Memory B cell (primary cell): Measurements from ENCODE around the gene PRF1.

ENCODE experiments used
- ATAC-seq: fragments of 150-1000 bp; cut with Tn5 transposase; 2 replicates; pipeline ENCODE4 v1.10.0; 2021; ENCODE audit warnings: low read depth, mild to moderate bottlenecking, moderate library complexity
- DNase-seq, 2 donors: peaks; one replicate each; pipeline ENCODE4 v3.0.0; 2022; ENCODE audit warnings: low spot score in 2 of 2
- H3K27ac Mint-ChIP-seq: one replicate; pipeline ENCODE4 v1.8.0; 2022; ENCODE audit warnings: mild to moderate bottlenecking, moderate library complexity, mixed read lengths
- H3K27me3 Mint-ChIP-seq: one replicate; pipeline ENCODE4 v1.8.0; 2022; ENCODE audit warnings: mixed read lengths
- H3K36me3 Mint-ChIP-seq: one replicate; pipeline ENCODE4 v1.8.0; 2022; ENCODE audit warnings: mild to moderate bottlenecking, mixed read lengths
- H3K4me1 Mint-ChIP-seq: one replicate; pipeline ENCODE4 v1.8.0; 2022; ENCODE audit warnings: mixed read lengths
- H3K4me3 Mint-ChIP-seq: one replicate; pipeline ENCODE4 v1.8.0; 2022; ENCODE audit warnings: mild to moderate bottlenecking, moderate library complexity, mixed read lengths
- H3K9me3 Mint-ChIP-seq: one replicate; pipeline ENCODE4 v1.8.0; 2022; ENCODE audit warnings: mixed read lengths

PRF1 gene

DNA sequence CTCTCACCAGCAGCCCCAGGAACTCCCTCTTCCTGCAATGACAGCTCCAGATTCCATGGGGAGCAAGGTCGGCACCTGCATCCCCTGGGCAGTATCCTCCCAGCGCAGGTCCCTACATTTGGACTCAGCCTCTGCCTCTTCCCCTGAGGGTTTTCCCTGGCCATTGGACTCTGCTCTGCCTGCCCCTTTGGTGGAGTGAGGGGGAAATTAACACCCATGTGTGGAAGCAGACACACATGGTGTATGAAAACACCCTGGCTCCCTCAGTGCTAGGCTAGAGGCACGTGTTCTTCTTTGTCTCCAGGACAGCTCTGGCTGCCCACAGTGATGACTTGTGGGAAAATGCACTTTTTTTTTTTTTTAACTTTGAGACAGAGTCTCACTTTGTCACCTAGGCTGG is 8.4 kb downstream of the PRF1 start:
- H3K4me3 Mint-ChIP-seq: no peak overlapping the region
- no peak overlapping the region for H3K27ac Mint-ChIP-seq
- H3K36me3 Mint-ChIP-seq: no peaks in the 10 kb centered on the region
- ATAC-seq (no peak), DNase-seq (no peak)
- H3K9me3 Mint-ChIP-seq: no peaks in the 10 kb centered on the region
- peaks cover 5% of the 10 kb centered on the region for H3K4me1 Mint-ChIP-seq
- H3K27me3 Mint-ChIP-seq: peaks cover 19% of the 10 kb centered on the region

GRCh38 chr10:70593513-70593890 is 9.0 kb downstream of the PRF1 start:
- ATAC-seq: no peak

DNA sequence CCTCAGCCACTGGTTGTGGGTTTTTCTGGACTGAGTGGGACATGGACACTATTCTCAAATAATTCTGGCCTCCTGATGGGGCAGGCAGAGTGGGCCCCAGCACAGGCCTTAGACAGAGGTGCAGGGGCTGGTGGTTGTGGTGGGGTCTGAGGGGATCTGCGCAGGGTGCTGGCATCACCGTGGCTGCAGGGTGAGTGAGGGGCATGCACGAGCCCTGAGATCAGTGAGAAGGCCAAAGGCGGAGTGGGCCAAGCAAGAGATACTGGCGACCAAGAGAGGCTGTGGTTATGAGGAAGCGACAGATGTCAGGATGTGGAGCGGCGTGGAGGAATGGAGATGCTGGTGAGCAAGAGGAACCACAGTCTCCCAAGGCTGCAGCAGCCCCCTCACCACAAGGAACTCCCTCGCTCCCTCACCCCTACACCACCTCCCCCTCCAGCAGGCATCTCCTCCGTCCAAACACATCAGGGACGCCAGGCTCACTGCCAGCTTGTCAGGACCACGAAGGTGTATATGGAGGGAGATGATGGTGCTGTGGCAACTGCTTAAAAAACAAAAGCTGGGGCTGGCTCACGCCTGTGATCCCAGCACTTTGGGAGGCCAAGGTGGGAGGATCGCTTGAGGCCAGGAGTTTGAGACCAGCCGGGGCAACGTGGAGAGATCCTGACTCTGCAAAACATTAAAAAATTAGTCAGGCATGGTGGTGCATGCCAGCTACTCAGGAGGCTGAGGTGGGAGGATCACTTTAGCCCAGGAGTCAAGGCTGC is 9.6 kb downstream of the PRF1 start:
- H3K27ac Mint-ChIP-seq: no peak overlapping the region
- ATAC-seq: no peak
- DNase-seq: no peak
- no peak overlapping the region for H3K4me3 Mint-ChIP-seq
- no peaks in the 10 kb centered on the region for H3K9me3 Mint-ChIP-seq
- peaks cover 22% of the 10 kb centered on the region for H3K27me3 Mint-ChIP-seq
- no peaks in the 10 kb centered on the region for H3K36me3 Mint-ChIP-seq
- H3K4me1 Mint-ChIP-seq: peaks cover 5% of the 10 kb centered on the region

More at GRCh38 chr10:70593513-70593890, 9.0 kb downstream of the PRF1 start:
- Mint-ChIP-seq H3K36me3 (no peaks in the 10 kb centered on the region), H3K4me3 (no peak overlapping the region), H3K4me1 (peaks cover 5% of the 10 kb centered on the region), H3K27me3 (peaks cover 22% of the 10 kb centered on the region), H3K27ac (no peak overlapping the region), H3K9me3 (no peaks in the 10 kb centered on the region)
- DNase-seq: no peak

GRCh38 chr10:70592186-70592735 is 10.3 kb downstream of the PRF1 start:
- DNase-seq (no peak), ATAC-seq (no peak)
- no peak overlapping the region for H3K27ac Mint-ChIP-seq
- peaks cover 5% of the 10 kb centered on the region for H3K4me1 Mint-ChIP-seq
- H3K9me3 Mint-ChIP-seq: no peaks in the 10 kb centered on the region
- H3K36me3 Mint-ChIP-seq: no peaks in the 10 kb centered on the region
- H3K4me3 Mint-ChIP-seq: no peak overlapping the region
- H3K27me3 Mint-ChIP-seq: peaks cover 24% of the 10 kb centered on the region

DNA sequence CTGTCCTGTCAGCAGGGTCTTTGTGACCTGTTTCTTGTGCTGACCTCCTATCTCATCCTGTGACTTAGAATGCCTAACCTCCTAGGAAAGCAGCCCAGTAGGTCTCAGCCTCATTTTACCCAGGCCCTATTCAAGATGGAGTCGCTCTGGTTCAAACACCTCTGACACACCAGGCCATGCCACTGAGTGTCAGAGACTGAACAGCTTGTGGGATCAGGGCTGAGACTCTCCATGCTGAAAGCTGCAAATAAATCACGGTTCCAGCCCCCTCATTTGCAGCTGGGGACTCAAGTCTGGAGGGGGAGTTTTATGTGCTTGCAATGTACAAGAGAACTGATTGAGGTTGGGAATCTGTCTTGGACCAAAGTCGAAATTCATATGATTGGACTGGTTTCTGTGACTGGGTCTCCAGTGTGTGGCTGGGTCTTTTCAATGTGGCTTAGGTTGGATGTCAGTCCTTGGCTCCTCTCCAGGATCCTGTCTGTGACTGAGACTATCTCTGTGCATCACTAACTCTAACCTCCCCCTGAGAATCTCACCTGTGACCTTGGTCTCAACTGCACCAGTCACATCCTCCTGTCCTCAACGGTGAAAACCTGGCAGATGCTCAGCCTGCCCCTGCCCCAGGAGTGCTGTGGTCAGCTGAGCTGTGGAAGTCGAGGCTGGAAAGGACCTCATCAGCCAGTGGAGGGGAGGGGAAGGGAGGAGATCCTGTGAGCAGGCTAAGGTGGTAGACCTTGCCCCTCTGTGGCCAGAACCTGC is 11.7 kb downstream of the PRF1 start:
- Mint-ChIP-seq H3K4me1 (peaks cover 5% of the 10 kb centered on the region), H3K27ac (no peak overlapping the region), H3K9me3 (no peaks in the 10 kb centered on the region), H3K27me3 (peaks cover 24% of the 10 kb centered on the region), H3K4me3 (no peak overlapping the region), H3K36me3 (no peaks in the 10 kb centered on the region)
- no peak for DNase-seq
- ATAC-seq: no peak

GRCh38 chr10:70589762-70590654 is 12.5 kb downstream of the PRF1 start:
- Mint-ChIP-seq H3K36me3 (no peaks in the 10 kb centered on the region), H3K9me3 (no peaks in the 10 kb centered on the region), H3K27me3 (peaks cover 22% of the 10 kb centered on the region), H3K4me3 (no peak overlapping the region), H3K4me1 (peaks cover 4% of the 10 kb centered on the region), H3K27ac (no peak overlapping the region)
- DNase-seq: no peak
- no peak for ATAC-seq

DNA sequence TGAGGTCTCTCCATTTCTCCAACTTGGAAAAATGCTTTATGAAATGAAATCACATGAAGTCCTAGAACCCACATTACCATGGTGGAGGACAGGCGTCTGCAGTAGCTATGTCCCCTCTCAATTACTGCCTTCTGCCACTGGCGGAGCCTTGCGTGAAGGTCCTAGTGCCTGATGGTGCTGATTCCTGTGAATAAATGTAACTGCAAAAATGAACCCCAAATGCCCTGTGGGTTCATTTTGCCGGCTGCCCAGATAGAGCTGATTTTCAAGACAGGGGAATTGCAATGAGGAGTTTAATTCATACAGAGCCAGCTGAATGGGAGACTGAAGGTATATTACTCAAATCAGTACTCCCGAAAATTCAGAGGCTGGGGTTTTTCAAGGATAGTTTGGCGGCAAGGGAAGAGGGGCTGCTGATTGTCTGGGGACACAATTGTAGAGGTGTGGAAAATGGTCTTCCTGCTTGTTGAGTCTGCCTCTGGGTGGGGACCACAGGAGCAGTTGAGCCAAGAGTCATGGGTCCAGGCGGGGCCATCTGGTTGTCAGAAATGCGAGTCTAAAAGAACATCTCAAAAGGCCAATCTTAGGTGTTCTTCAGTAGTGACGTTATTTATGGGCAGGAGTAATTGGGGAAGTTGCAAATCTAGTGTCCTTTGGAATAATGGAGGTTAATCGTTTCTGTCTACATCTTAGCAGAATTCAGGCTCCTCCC is 13.5 kb downstream of the PRF1 start:
- H3K4me3 Mint-ChIP-seq: no peak overlapping the region
- no peaks in the 10 kb centered on the region for H3K9me3 Mint-ChIP-seq
- DNase-seq (no peak), ATAC-seq (no peak)
- peaks cover 19% of the 10 kb centered on the region for H3K27me3 Mint-ChIP-seq
- no peaks in the 10 kb centered on the region for H3K36me3 Mint-ChIP-seq
- H3K4me1 Mint-ChIP-seq: no peaks in the 10 kb centered on the region
- H3K27ac Mint-ChIP-seq: no peak overlapping the region

DNA sequence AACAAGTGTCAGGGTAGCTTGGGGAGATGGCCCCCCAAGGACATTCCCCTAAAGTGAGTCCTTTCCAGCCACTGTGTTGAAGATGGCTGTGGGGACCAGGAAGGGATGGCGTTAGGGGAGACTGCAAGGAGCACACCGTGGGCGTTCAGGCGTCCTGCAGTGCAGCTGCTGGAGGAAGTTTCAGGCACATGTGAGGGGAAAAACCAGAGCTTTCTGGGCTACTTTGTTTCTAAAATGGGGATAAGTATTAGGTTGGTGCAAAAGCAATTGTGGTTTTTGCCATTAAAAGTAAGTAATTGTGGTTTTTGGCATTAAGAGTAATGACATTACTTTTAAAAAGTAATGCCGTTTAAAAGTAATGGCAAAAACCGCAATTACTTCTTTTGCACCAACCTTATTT is 14.3 kb downstream of the PRF1 start:
- H3K4me1 Mint-ChIP-seq: no peaks in the 10 kb centered on the region
- H3K4me3 Mint-ChIP-seq: no peak overlapping the region
- no peaks in the 10 kb centered on the region for H3K9me3 Mint-ChIP-seq
- no peak overlapping the region for H3K27ac Mint-ChIP-seq
- no peaks in the 10 kb centered on the region for H3K36me3 Mint-ChIP-seq
- ATAC-seq: no peak
- H3K27me3 Mint-ChIP-seq: peaks cover 19% of the 10 kb centered on the region
- no peak for DNase-seq

GRCh38 chr10:70587045-70587658 is 15.4 kb downstream of the PRF1 start:
- Mint-ChIP-seq H3K4me1 (no peaks in the 10 kb centered on the region), H3K9me3 (no peaks in the 10 kb centered on the region), H3K27me3 (peaks cover 15% of the 10 kb centered on the region), H3K36me3 (no peaks in the 10 kb centered on the region), H3K4me3 (no peak overlapping the region), H3K27ac (no peak overlapping the region)
- DNase-seq: no peak
- ATAC-seq: no peak

DNA sequence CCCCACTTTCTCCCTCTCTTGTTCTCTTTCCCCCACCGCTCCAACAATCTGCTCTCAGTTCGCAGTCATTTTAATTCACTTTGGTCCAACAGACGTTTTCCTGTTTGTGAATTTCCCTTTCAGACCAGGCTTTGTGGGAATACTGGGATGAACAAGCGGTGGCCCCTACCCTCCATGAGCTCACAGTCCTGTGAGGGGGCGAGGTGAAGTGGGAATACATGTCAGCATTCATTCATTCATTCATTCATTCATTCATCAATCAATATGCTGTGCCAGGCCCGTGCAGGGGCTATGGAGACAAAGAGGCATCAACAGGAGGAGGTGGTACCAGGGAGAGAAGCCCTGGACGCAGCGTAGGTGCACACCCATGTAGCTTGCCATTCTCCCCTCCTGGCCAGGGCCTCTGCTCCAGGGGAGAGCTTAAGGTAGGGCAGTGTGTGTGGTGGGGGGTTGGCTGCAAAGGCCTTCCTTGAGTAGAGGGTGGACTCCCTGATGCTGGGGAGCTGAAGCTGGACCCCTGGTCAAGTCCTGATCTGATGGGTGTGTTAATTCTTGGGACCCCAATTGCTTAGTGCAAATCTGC is 16.1 kb downstream of the PRF1 start:
- DNase-seq: no peak
- no peak overlapping the region for H3K4me3 Mint-ChIP-seq
- no peaks in the 10 kb centered on the region for H3K9me3 Mint-ChIP-seq
- ATAC-seq: no peak
- H3K4me1 Mint-ChIP-seq: no peaks in the 10 kb centered on the region
- peaks cover 14% of the 10 kb centered on the region for H3K27me3 Mint-ChIP-seq
- H3K36me3 Mint-ChIP-seq: no peaks in the 10 kb centered on the region
- no peak overlapping the region for H3K27ac Mint-ChIP-seq

DNA sequence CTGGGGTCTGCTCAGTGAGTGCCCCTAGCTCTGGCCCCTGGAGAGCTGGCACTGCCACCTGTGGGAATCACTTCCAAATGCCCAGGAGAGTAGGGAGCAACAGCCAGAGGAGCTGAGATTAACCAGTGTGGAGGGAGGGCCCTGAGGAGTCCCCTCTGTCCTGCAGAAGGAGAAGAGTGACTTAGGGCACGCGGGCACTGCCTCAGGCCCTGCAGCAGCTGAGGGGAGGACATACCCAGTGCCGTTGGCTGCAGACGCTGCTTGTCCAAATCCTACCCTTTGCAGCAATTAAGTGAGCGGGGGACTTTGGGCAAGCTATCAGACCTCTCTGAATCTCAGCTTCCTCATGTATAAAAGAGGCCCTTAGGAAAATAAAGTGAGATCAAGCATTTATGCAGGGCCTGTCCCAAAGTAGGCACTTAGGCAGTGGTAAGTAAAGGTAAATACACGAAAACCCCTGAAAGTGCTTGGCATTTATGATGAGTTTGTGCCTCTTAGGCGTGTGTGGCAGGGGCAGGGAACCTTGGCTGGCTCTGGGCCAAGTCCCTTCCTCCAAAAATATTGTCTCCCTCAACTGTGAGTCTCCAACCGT is 16.9 kb downstream of the PRF1 start:
- no peaks in the 10 kb centered on the region for H3K36me3 Mint-ChIP-seq
- no peaks in the 10 kb centered on the region for H3K9me3 Mint-ChIP-seq
- H3K4me1 Mint-ChIP-seq: no peaks in the 10 kb centered on the region
- peaks cover 10% of the 10 kb centered on the region for H3K27me3 Mint-ChIP-seq
- DNase-seq (no peak), ATAC-seq (no peak)
- no peak overlapping the region for H3K27ac Mint-ChIP-seq
- no peak overlapping the region for H3K4me3 Mint-ChIP-seq

GRCh38 chr10:70584909-70585544 is 17.5 kb downstream of the PRF1 start:
- H3K9me3 Mint-ChIP-seq: no peaks in the 10 kb centered on the region
- H3K27me3 Mint-ChIP-seq: peaks cover 10% of the 10 kb centered on the region
- H3K4me3 Mint-ChIP-seq: no peak overlapping the region
- peaks cover 1% of the 10 kb centered on the region for H3K4me1 Mint-ChIP-seq
- H3K36me3 Mint-ChIP-seq: no peaks in the 10 kb centered on the region
- ATAC-seq: no peak
- no peak for DNase-seq
- H3K27ac Mint-ChIP-seq: no peak overlapping the region
